KMS-11 (cell line): Measurements from ENCODE around the gene TRPM4.

Experiments used
- H2AFZ ChIP-seq: fragments of 200-600 bp; sonication (generic); 2 replicates; pipeline ENCODE4 v1.6.1; 2016; ENCODE audit warnings: antibody characterized with exemption, mixed run types, low read depth
- H3K27ac ChIP-seq: fragments of 200-600 bp; sonication (generic); 2 replicates; pipeline ENCODE4 v1.6.1; 2016; ENCODE audit warnings: mild to moderate bottlenecking, mixed run types
- H3K27me3 ChIP-seq: fragments of 200-600 bp; sonication (generic); 2 replicates; pipeline ENCODE4 v1.6.1; 2017; ENCODE audit warnings: mild to moderate bottlenecking, low read depth, mixed run types, moderate library complexity; ENCODE audit not compliant: insufficient read depth
- H3K36me3 ChIP-seq: fragments of 200-600 bp; sonication (generic); 2 replicates; pipeline ENCODE4 v1.6.1; 2017; ENCODE audit warnings: mild to moderate bottlenecking, mixed run types; ENCODE audit not compliant: insufficient read depth
- H3K4me1 ChIP-seq: fragments of 200-600 bp; sonication (generic); 2 replicates; pipeline ENCODE4 v1.6.1; 2016; ENCODE audit warnings: mild to moderate bottlenecking, low read depth, mixed run types; ENCODE audit not compliant: poor library complexity, severe bottlenecking
- H3K4me2 ChIP-seq: fragments of 200-600 bp; sonication (generic); 2 replicates; pipeline ENCODE4 v1.7.0; 2016; ENCODE audit warnings: mild to moderate bottlenecking, mixed run types
- H3K4me3 ChIP-seq: fragments of 200-600 bp; sonication (generic); IDR thresholded peaks from 2 replicates; pipeline ENCODE4 v1.6.1; 2017; ENCODE audit warnings: low read depth, low read length, mixed read lengths; ENCODE audit not compliant: insufficient read depth
- H3K79me2 ChIP-seq: fragments of 200-600 bp; sonication (generic); 2 replicates; pipeline ENCODE4 v1.6.1; 2016; ENCODE audit warnings: low read depth, mixed run types; ENCODE audit not compliant: insufficient read depth
- H3K9ac ChIP-seq: fragments of 200-600 bp; sonication (generic); 2 replicates; pipeline ENCODE4 v1.6.1; 2016; ENCODE audit warnings: mild to moderate bottlenecking, mixed run types
- H4K20me1 ChIP-seq: fragments of 200-600 bp; sonication (generic); 2 replicates; pipeline ENCODE4 v1.6.1; 2016; ENCODE audit warnings: mild to moderate bottlenecking, mixed run types; ENCODE audit not compliant: insufficient read depth
- TF ChIP-seq, protein P1 (sequence below): fragments of 200-600 bp; sonication (generic); conservative IDR thresholded peaks from 2 replicates; pipeline ENCODE4 v1.6.1; 2017; ENCODE audit warnings: low read depth, mild to moderate bottlenecking, antibody characterized with exemption, low read length, moderate library complexity, mixed read lengths

Gene TRPM4

DNA sequence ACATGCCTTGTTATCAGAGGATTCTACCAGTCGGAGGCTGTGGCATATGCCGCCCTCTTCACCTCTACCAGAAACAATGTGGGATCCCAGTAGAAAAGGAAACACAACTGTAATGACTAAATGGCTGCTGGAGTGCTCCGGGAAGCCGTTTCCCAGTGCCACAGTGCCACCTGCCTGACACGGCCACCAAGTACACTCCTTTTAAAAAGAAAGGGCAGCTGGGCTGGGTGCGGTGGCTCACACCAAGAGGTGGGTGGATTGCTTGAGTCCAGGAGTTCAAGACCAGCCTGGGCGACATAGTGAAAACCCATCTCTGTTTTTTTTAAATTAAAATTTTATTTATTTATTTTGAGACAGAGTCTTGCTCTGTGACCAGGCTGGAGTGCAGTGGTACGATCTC is 67.3 kb downstream of the TRPM4 start:
- Histone ChIP-seq H3K4me3 (no peak overlapping the region), H3K4me2 (peak overlapping the region; percentile 52; the same call in 1 of the 2 replicates), H3K27ac (no peak overlapping the region), H3K36me3 (no peaks in the 10 kb centered on the region), H3K4me1 (peaks cover 19% of the 10 kb centered on the region), H4K20me1 (no peaks in the 10 kb centered on the region), H3K27me3 (no peaks in the 10 kb centered on the region), H3K9ac (no peak overlapping the region), H3K79me2 (no peaks in the 10 kb centered on the region), H2AFZ (peak overlapping the region; percentile 76)
- TF ChIP-seq, protein P1, sequence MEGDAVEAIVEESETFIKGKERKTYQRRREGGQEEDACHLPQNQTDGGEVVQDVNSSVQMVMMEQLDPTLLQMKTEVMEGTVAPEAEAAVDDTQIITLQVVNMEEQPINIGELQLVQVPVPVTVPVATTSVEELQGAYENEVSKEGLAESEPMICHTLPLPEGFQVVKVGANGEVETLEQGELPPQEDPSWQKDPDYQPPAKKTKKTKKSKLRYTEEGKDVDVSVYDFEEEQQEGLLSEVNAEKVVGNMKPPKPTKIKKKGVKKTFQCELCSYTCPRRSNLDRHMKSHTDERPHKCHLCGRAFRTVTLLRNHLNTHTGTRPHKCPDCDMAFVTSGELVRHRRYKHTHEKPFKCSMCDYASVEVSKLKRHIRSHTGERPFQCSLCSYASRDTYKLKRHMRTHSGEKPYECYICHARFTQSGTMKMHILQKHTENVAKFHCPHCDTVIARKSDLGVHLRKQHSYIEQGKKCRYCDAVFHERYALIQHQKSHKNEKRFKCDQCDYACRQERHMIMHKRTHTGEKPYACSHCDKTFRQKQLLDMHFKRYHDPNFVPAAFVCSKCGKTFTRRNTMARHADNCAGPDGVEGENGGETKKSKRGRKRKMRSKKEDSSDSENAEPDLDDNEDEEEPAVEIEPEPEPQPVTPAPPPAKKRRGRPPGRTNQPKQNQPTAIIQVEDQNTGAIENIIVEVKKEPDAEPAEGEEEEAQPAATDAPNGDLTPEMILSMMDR = peak; percentile 77

DNA sequence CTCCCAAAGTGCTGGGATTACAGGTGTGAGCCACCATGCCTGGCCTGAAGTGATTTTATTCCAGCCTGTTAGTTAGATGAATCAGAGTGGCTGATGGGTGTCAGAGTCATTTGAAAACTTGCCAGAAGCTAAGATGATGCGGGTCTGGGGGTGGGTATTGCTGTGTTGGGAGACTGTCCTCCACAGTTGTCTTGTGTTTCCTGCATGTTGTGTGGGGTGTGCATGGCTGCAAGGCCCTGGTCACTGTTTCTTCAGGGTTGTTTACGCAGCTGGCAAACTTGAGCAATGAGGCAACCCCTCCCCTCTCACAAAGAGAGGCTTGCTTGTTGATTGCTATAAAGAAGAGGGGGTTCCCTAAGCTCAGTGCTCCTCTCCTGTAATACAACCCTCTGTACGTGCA is 71.8 kb downstream of the TRPM4 start:
- Histone ChIP-seq H3K4me3 (no peak overlapping the region), H3K79me2 (no peaks in the 10 kb centered on the region), H3K4me2 (no peak overlapping the region), H4K20me1 (no peaks in the 10 kb centered on the region), H3K27ac (no peak overlapping the region), H3K36me3 (no peaks in the 10 kb centered on the region), H3K27me3 (no peaks in the 10 kb centered on the region), H3K4me1 (peaks cover 41% of the 10 kb centered on the region), H2AFZ (no peak overlapping the region), H3K9ac (no peak overlapping the region)
- TF ChIP-seq, protein P1 = no peak

DNA sequence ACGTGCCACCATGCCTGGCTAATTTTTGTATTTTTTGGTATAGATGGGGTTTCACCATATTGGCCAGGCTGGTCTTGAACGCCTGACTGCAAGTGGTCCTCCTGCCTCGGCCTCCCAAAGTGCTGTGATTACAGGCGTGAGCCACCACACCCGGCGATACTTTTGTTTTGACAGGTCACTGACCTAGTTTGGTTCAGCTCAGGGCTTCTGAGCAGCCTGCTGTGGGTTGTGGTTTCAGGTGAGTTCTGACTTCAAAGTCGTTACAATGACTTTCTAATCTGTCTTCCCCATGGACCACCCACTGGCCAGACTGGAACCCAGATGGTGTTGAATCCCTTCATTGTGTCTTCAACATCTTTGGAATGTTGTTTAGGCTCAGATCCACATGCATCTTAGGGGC is 73.8 kb downstream of the TRPM4 start:
- TF ChIP-seq, protein P1 = no peak
- Histone ChIP-seq H3K4me3 (no peak overlapping the region), H3K4me1 (peaks cover 28% of the 10 kb centered on the region), H3K27ac (peak overlapping the region; percentile 4; the same call in 1 of the 2 replicates), H2AFZ (no peak overlapping the region; the same call in 1 of the 2 replicates), H3K4me2 (peak overlapping the region; percentile 35), H3K27me3 (no peaks in the 10 kb centered on the region), H4K20me1 (no peaks in the 10 kb centered on the region), H3K36me3 (no peaks in the 10 kb centered on the region), H3K79me2 (no peaks in the 10 kb centered on the region), H3K9ac (no peak overlapping the region)

DNA sequence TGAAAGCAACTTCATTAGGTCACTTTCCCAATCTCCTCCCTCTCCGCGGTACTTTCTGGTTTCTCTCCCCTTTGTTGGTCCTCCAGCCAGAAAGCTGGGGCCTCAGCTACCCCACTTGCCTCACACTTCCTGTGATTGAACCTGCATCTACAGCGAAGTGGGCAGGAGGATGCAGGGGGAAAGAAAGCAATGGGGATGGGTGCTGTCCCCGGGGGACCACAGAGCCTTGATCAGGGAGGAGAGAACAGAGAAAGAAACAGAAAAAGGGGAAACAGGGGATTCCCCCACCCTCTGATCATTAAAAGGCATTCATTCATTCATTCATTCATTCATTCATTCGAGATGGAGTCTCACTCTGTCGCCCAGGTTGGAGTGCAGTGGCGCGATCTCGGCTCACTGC is 74.2 kb downstream of the TRPM4 start:
- peak overlapping the region; percentile 4; the same call in 1 of the 2 replicates for H3K27ac ChIP-seq
- H3K4me3 ChIP-seq = no peak overlapping the region
- H3K79me2 ChIP-seq = no peaks in the 10 kb centered on the region
- H3K4me2 ChIP-seq = peak overlapping the region; percentile 35
- H3K9ac ChIP-seq = no peak overlapping the region
- TF ChIP-seq, protein P1 = no peak
- peaks cover 26% of the 10 kb centered on the region for H3K4me1 ChIP-seq
- no peaks in the 10 kb centered on the region for H4K20me1 ChIP-seq
- no peaks in the 10 kb centered on the region for H3K36me3 ChIP-seq
- H3K27me3 ChIP-seq = no peaks in the 10 kb centered on the region
- no peak overlapping the region; the same call in 1 of the 2 replicates for H2AFZ ChIP-seq
